ENCODE data around the gene DTX2.

Gene DTX2

DNA sequence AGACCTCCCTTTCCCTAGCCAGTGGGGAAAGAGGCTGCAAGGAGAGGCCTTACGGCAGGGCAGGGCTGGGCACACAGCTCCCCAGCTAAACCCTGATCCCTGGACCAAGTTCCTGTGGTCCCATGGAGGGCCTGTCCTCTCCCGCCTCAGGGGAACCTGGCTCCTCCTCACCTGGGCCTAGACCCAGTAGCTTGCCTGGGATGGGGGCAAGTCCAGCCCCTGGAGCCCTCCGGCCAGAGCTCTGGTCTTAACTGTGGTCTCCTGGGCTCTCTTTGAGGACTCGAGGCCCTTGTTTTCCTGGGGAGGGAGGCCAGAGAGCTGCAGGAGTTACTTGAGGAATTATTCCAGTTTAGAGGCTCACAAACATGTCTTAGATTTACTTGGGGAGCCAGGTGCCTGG, 35.3 kb upstream of the DTX2 start:
- H3K4me3 ChIP-seq (ENCODE audit: low read depth, low read length) = no peak overlapping the region
- in situ Hi-C loops (cut with HindIII; ENCODE audit: low sequenced_read_pairs) = no loop called here
- no peak for DNase-seq (ENCODE audit: low read depth)
- TF ChIP-seq, protein P1, sequence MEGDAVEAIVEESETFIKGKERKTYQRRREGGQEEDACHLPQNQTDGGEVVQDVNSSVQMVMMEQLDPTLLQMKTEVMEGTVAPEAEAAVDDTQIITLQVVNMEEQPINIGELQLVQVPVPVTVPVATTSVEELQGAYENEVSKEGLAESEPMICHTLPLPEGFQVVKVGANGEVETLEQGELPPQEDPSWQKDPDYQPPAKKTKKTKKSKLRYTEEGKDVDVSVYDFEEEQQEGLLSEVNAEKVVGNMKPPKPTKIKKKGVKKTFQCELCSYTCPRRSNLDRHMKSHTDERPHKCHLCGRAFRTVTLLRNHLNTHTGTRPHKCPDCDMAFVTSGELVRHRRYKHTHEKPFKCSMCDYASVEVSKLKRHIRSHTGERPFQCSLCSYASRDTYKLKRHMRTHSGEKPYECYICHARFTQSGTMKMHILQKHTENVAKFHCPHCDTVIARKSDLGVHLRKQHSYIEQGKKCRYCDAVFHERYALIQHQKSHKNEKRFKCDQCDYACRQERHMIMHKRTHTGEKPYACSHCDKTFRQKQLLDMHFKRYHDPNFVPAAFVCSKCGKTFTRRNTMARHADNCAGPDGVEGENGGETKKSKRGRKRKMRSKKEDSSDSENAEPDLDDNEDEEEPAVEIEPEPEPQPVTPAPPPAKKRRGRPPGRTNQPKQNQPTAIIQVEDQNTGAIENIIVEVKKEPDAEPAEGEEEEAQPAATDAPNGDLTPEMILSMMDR (IDR thresholded peaks at IDR 0.05; ENCODE audit: low read depth, low read length, missing control alignments) = no peak

DNA sequence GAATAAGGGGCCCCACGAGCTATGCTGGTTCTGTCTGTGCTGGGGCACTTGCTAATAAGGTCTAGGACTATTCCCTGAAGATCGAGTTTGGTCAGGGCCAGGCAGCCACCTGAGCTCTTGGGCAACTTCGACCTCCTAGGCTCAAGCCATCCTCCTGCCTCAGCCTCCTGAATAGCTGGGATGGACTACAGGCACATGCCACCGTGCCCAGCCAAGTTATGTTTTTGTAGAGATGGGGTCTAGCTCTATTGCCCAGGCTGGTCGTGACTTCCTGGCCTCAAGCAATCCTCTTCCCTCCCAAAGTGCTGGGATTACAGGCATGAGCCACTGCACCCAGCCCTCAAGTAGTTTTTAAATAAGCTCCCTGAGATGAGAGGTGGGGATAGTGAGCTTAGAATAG, 33.9 kb upstream of the DTX2 start:
- H3K4me3 ChIP-seq (ENCODE audit: low read depth, low read length) = no peak overlapping the region
- DNase-seq (ENCODE audit: low read depth) = no peak
- TF ChIP-seq, protein P1 (IDR thresholded peaks at IDR 0.05; ENCODE audit: low read depth, low read length, missing control alignments) = no peak
- in situ Hi-C loops (cut with HindIII; ENCODE audit: low sequenced_read_pairs) = no loop called here

DNA sequence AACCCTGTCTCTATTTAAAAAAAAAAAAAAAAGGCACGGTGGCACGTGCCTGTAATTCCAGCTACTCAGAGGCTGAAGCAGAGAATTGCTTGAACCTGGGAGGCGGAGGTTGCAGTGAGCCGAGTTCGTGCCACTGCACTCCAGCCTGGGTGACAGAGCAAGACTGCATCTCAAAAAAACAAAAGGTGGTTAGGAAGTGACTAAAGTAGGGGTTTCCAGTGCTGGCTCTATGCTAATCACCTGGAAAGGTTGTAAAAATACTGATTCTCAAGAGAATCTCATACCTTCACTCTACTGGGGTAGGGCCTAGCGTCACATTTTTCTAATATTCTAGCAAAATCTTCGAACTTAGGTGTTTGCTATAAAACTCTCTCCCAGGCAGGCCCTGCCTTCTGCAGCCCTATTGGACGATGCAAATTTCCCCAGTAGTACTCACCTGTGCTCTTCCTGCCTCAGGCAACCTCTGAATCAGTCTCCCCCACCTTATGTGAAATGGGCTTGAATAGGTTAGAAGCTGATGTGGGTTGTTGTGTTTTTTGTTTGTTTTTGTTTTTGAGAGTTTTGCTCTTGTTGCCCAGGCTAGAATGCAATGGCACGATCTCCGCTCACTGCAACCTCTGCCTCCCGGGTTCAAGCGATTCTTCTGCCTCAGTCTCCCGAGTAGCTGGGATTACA, 33.2 kb upstream of the DTX2 start:
- H3K4me3 ChIP-seq (ENCODE audit: low read depth, low read length) = no peak overlapping the region
- DNase-seq (ENCODE audit: low read depth) = no peak
- in situ Hi-C loops (cut with HindIII; ENCODE audit: low sequenced_read_pairs) = no loop called here
- TF ChIP-seq, protein P1 (IDR thresholded peaks at IDR 0.05; ENCODE audit: low read depth, low read length, missing control alignments) = no peak

DNA sequence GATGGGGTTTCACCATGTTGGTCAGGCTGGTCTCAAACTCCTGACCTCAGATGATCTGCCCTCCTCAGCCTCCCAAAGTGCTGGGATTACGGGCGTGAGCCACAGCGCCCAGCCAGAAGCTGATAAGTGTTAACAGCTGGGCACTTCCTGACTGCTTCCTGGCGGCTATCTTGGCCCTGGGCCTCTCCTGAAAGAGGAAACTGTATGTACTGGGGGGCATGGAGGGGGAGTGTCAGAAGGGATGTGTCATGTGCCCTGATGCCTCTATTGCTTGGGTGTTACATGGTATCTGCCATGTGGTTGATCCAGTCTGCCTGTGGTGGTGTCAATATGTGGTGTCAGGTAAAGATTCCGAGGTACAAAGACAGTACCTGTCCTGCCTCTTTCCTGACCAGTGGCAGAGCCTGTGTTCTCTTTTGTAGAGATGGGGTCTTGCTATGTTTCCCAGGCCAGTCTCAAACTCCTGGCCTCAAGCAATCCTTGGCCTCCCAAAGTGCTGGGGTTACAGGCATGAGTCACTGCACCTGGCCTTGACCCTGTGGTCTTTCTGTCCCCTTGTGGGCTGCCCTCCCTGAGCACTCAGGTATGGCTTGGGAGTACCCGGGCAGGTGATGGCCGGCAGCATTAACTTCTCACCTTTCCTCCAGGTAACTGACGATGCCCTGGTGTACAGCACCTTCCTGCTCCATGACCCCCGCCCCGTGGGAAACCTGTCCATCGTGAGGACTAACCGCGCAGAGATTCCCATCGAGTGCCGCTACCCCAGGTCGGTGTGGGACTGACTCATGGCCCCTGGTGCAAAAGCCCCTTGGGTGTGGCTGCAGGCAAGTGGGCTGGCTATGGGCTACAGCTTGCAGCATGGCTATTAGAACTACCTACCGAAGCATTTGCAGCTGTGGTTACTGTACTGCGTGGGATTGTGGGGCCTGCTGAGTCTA, 32.4 kb upstream of the DTX2 start:
- TF ChIP-seq, protein P1 (IDR thresholded peaks at IDR 0.05; ENCODE audit: low read depth, low read length, missing control alignments) = no peak
- no peak for DNase-seq (ENCODE audit: low read depth)
- no peak overlapping the region for H3K4me3 ChIP-seq (ENCODE audit: low read depth, low read length)
- in situ Hi-C loops (cut with HindIII; ENCODE audit: low sequenced_read_pairs) = no loop called here

DNA sequence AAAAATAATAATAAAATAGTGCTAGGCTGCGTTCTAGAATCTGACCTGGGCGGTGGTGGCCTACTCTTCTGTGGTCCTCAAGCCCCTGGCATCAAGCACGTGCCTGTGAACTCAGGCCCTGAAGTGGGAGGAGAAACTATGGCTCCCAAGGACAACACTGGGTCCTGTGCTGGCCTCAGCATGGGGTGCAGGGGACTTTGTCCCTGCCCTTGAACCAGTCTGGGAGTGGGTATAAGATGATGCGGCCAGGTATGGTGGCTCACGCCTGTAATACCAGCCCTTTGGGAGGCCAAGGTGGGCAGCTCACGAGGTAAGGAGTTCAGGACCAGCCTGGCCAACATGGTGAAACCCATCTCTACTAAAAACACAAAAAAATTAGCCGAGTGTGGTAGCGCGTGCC, 31.3 kb upstream of the DTX2 start:
- H3K4me3 ChIP-seq (ENCODE audit: low read depth, low read length) = no peak overlapping the region
- TF ChIP-seq, protein P1 (IDR thresholded peaks at IDR 0.05; ENCODE audit: low read depth, low read length, missing control alignments) = no peak
- in situ Hi-C loops (cut with HindIII; ENCODE audit: low sequenced_read_pairs) = no loop called here
- no peak for DNase-seq (ENCODE audit: low read depth)

DNA sequence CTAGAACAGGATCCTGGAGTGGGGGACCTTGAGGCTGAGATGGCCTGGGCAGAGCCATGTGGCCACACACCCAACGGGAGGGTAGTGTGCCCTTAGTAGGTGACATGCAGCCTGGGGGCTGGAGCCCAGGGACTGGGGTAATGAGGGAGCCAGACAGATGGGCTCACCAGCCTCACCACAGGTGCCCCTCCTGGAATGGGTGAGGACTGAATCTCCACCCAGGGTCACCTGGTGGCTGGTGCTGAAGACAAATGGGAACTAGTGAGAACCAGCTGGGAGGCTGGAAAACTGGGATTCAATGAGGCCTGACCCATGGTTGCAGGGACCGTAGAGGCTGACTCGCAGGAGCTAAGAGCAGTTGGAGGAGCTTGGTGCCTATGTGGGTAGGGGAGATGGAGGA, 30.7 kb upstream of the DTX2 start:
- DNase-seq (ENCODE audit: low read depth) = no peak
- no peak overlapping the region for H3K4me3 ChIP-seq (ENCODE audit: low read depth, low read length)
- in situ Hi-C loops (cut with HindIII; ENCODE audit: low sequenced_read_pairs) = no loop called here
- TF ChIP-seq, protein P1 (IDR thresholded peaks at IDR 0.05; ENCODE audit: low read depth, low read length, missing control alignments) = no peak
